H1 (cell line): ENCODE results near the gene ZACN. TPM values are rescaled to one million over a fixed set of nuclear protein-coding genes. Genes with fewer than 3 reads are reported as not detected.

ENCODE experiments used
- CTCF ChIA-PET: fragments of 300-600 bp; sonication (Branson Sonifier 250); formaldehyde crosslinking; loops from one replicate; lab custom pipeline; 2021; ENCODE audit not compliant: partially characterized antibody; lab: Charles Lee
- POLR2A ChIA-PET: fragments of 300-600 bp; sonication (Branson Sonifier 250); formaldehyde crosslinking; loops from one replicate; lab custom pipeline; 2021; ENCODE audit warnings: inconsistent platforms; ENCODE audit not compliant: partially characterized antibody; lab: Charles Lee
- DNase-seq, 2 experiments: peaks; one replicate each; pipeline versions ENCODE4 v3.0.0 to v3.0.0-alpha.2; 2010 to 2022; ENCODE audit warnings: low spot score in 2 of 2, low read depth in 1 of 2, mixed read lengths in 1 of 2
- FAIRE-seq: peaks from 2 replicates; lab custom pipeline; 2011; peaks lifted over from hg19 to GRCh38; lab: Jason Lieb, UNC
- H2AFZ ChIP-seq: 2 replicates; pipeline ENCODE4 v1.8.1; 2012; ENCODE audit warnings: low read length, inconsistent platforms
- H2AK5ac ChIP-seq: 2 replicates; pipeline ENCODE4 v1.6.1; 2013; ENCODE audit warnings: low read depth, low read length
- H2BK120ac ChIP-seq: replicated peaks from 2 replicates; pipeline ENCODE3; 2013; ENCODE audit warnings: low read depth, low read length, inconsistent platforms
- H2BK12ac ChIP-seq: 2 replicates; pipeline ENCODE4 v1.6.1; 2013; ENCODE audit warnings: low read depth, low read length
- H2BK15ac ChIP-seq: 2 replicates; pipeline ENCODE4 v1.6.1; 2013; ENCODE audit warnings: low read length
- H2BK20ac ChIP-seq: 2 replicates; pipeline ENCODE4 v1.6.1; 2013; ENCODE audit warnings: low read length
- H2BK5ac ChIP-seq: 2 replicates; pipeline ENCODE4 v1.6.1; 2013; ENCODE audit warnings: low read depth, low read length
- H3K14ac ChIP-seq: 2 replicates; pipeline ENCODE4 v1.6.1; 2013; ENCODE audit warnings: inconsistent platforms; ENCODE audit not compliant: insufficient read length
- H3K18ac ChIP-seq: 2 replicates; pipeline ENCODE4 v1.6.1; 2013; ENCODE audit warnings: low read length; ENCODE audit errors: extremely low read depth
- H3K23ac ChIP-seq: 2 replicates; pipeline ENCODE4 v1.6.1; 2013; ENCODE audit warnings: inconsistent platforms; ENCODE audit not compliant: insufficient read length
- H3K23me2 ChIP-seq: 2 replicates; pipeline ENCODE4 v1.6.1; 2013; ENCODE audit warnings: low read depth, low read length
- H3K27ac ChIP-seq: 2 replicates; pipeline ENCODE4 v1.6.1; 2011; ENCODE audit warnings: low read depth, low read length, inconsistent platforms
- H3K27me3 ChIP-seq, 4 experiments: replicated peaks in 1 of 4; 1 replicate in 1 of 4; 2 replicates in 3 of 4; pipeline versions ENCODE4 v1.6.1 to v1.8.1; 2011 to 2013; ENCODE audit warnings: low read length in 3 of 4, mild to moderate bottlenecking in 3 of 4, inconsistent platforms in 2 of 4, mixed read lengths in 2 of 4, moderate library complexity in 1 of 4; ENCODE audit not compliant: control insufficient read depth in 3 of 4, insufficient read depth in 3 of 4; ENCODE audit errors: extremely low read depth in 1 of 4
- H3K36me3 ChIP-seq, 4 experiments: 2 replicates each; pipeline versions ENCODE4 v1.6.1 to v1.8.1; 2011 to 2013; ENCODE audit warnings: mild to moderate bottlenecking in 4 of 4, low read length in 3 of 4, moderate library complexity in 2 of 4, control low read depth in 1 of 4, inconsistent platforms in 1 of 4; ENCODE audit not compliant: insufficient read depth in 4 of 4, control insufficient read depth in 2 of 4
- H3K4ac ChIP-seq: replicated peaks from 2 replicates; pipeline ENCODE3; 2013; ENCODE audit warnings: low read length, low read depth, mixed read lengths, inconsistent platforms; ENCODE audit not compliant: insufficient read length
- H3K4me1 ChIP-seq, 4 experiments: replicated peaks in 1 of 4; 1 replicate in 1 of 4; 2 replicates in 3 of 4; pipeline versions ENCODE4 v1.6.1 to v1.8.1; 2011 to 2013; ENCODE audit warnings: low read length in 3 of 4, inconsistent platforms in 2 of 4, mixed read lengths in 1 of 4; ENCODE audit not compliant: insufficient read depth in 4 of 4, control insufficient read depth in 3 of 4
- H3K4me2 ChIP-seq, 2 experiments: 2 replicates each; pipeline versions ENCODE4 v1.6.1 to v1.8.1; 2011 to 2013; ENCODE audit warnings: low read depth in 2 of 2, low read length in 2 of 2, control low read depth in 1 of 2, inconsistent platforms in 1 of 2, mild to moderate bottlenecking in 1 of 2; ENCODE audit not compliant: insufficient read depth in 1 of 2
- H3K4me3 ChIP-seq, 4 experiments: fragments of 200-600, 300-600 bp in 1 of 4; sonication (generic), shearing (Covaris generic), sonication (Bioruptor Twin) in 1 of 4; 2 replicates each; pipeline versions ENCODE4 v1.5.1 to v1.8.1; 2011 to 2016; ENCODE audit warnings: low read length in 4 of 4, low read depth in 3 of 4, control low read depth in 2 of 4, inconsistent platforms in 2 of 4, mild to moderate bottlenecking in 2 of 4, mixed read lengths in 1 of 4, moderate library complexity in 1 of 4; ENCODE audit not compliant: insufficient read depth in 2 of 4; ENCODE audit errors: extremely low read depth in 1 of 4
- H3K56ac ChIP-seq: replicated peaks from 2 replicates; pipeline ENCODE3; 2013; ENCODE audit warnings: low read depth, mild to moderate bottlenecking, mixed read lengths, low read length, inconsistent platforms; ENCODE audit not compliant: insufficient read length
- H3K79me1 ChIP-seq: 2 replicates; pipeline ENCODE4 v1.6.1; 2013; ENCODE audit warnings: low read depth, low read length, control low read depth
- H3K79me2 ChIP-seq, 2 experiments: 2 replicates each; pipeline versions ENCODE4 v1.6.1 to v1.8.1; 2012 to 2013; ENCODE audit warnings: low read length in 2 of 2, mild to moderate bottlenecking in 2 of 2, inconsistent platforms in 1 of 2; ENCODE audit not compliant: insufficient read depth in 2 of 2, control insufficient read depth in 1 of 2
- H3K9ac ChIP-seq, 4 experiments: replicated peaks in 1 of 4; 1 replicate in 1 of 4; 2 replicates in 3 of 4; pipeline versions ENCODE4 v1.6.1 to v1.8.1; 2011 to 2013; ENCODE audit warnings: low read depth in 3 of 4, low read length in 3 of 4, control low read depth in 2 of 4, mild to moderate bottlenecking in 2 of 4, moderate library complexity in 2 of 4, inconsistent platforms in 1 of 4; ENCODE audit errors: extremely low read depth in 1 of 4
- H3K9me3 ChIP-seq, 2 experiments: 2 replicates each; pipeline versions ENCODE4 v1.6.1 to v1.8.1; 2012 to 2013; ENCODE audit warnings: mild to moderate bottlenecking in 2 of 2, moderate library complexity in 2 of 2, control low read depth in 1 of 2, inconsistent platforms in 1 of 2, low read depth in 1 of 2, low read length in 1 of 2, mixed read lengths in 1 of 2; ENCODE audit not compliant: insufficient read depth in 2 of 2
- H4K20me1 ChIP-seq, 2 experiments: replicated peaks in 1 of 2; 2 replicates each; pipeline versions ENCODE3 to v1.8.1; 2011 to 2013; ENCODE audit warnings: inconsistent platforms in 2 of 2, low read length in 2 of 2, mild to moderate bottlenecking in 1 of 2; ENCODE audit not compliant: insufficient read depth in 2 of 2, control insufficient read depth in 1 of 2
- H4K5ac ChIP-seq: 2 replicates; pipeline ENCODE4 v1.6.1; 2013; ENCODE audit warnings: low read length, low read depth, mixed read lengths, inconsistent platforms; ENCODE audit not compliant: insufficient read length
- H4K8ac ChIP-seq: 2 replicates; pipeline ENCODE4 v1.8.0; 2013; ENCODE audit warnings: mild to moderate bottlenecking, moderate library complexity, low read length, inconsistent platforms; ENCODE audit not compliant: insufficient read depth; ENCODE audit errors: extremely low read depth
- H4K91ac ChIP-seq: replicated peaks from 2 replicates; pipeline ENCODE3; 2013; ENCODE audit warnings: low read length, mixed read lengths, inconsistent platforms; ENCODE audit not compliant: insufficient read length
- GTF2F1 ChIP-seq: IDR thresholded peaks from 2 replicates; pipeline ENCODE4 v1.6.1; 2012; ENCODE audit warnings: low read depth, low read length, improper control_type of control experiment, borderline replicate concordance
- WGBS, 2 experiments: shearing (Covaris generic) in 1 of 2; methylation state at CpG; one replicate each; pipeline versions ENCODE4 v1.1.6 to v1.1.7; 2013 to 2015; ENCODE audit warnings: low lambda C conversion rate in 2 of 2, mixed read lengths in 2 of 2, inconsistent platforms in 1 of 2, low coverage in 1 of 2, missing lambda C conversion rate in 1 of 2; ENCODE audit not compliant: insufficient replicate concordance in 2 of 2, insufficient coverage in 1 of 2, insufficient read length in 1 of 2; ENCODE audit errors: extremely low coverage in 1 of 2, missing lambda C conversion rate in 1 of 2; 5-methylcytosine and 5-hydroxymethylcytosine counted together
- polyA plus RNA-seq, 7 experiments: library from polyadenylated mRNA; depleted of rRNA in 3 of 7; stranded (reverse) in 5 of 7; unstranded in 2 of 7; fragments of >200 nt in 5 of 7; fragments of 200-250 nt in 2 of 7; gene quantifications; 1 replicate in 5 of 7; 2 replicates in 1 of 7; 4 replicates in 1 of 7; pipeline versions ENCODE4 v1.2.1 to v1.2.3, GENCODE V29; 2011 to 2013; ENCODE audit warnings: missing spikeins in 2 of 7, mixed read lengths in 2 of 7
- total RNA-seq: library from RNA; stranded (reverse); fragmentation: NEBNext Ultra II Directional; extraction: Animal tissue kit (Norgen Biotek cat#: 25700); gene quantifications from 2 replicates; pipeline ENCODE4 v1.2.1, GENCODE V29; 2021

ZACN gene
- total and polyA plus RNA-seq, 2 of the 8 experiments (the other 6 are each of a cell fraction or from before 2014, with no cell fraction given): 0.26 TPM; not detected in 1

GRCh38 chr17:76097716-76098295 lies 18.8 kb downstream of the ZACN start:
- POLR2A ChIA-PET: interaction anchor here (0.7 kb wide), 1 partner anchor 9 kb away, joined by 4 read pairs; no protein-coding TSS in a partner anchor
- Histone ChIP-seq H3K4me1 (peaks cover 0 to 3% (median 1%) of the 10 kb centered on the region in 4 experiments; a peak in 4 of 7 replicates), H3K18ac (no peak overlapping the region), H2AK5ac (no peak overlapping the region), H3K23me2 (peaks cover 2% of the 10 kb centered on the region; the same call in 1 of the 2 replicates), H3K23ac (no peak overlapping the region), H3K9ac (no peak overlapping the region; a peak in 1 of 7 replicates), H3K27me3 (no peaks in the 10 kb centered on the region), H4K20me1 (peaks cover 0 to 2% of the 10 kb centered on the region in 2 experiments), H2BK20ac (no peak overlapping the region), H2AFZ (no peak overlapping the region), H3K4ac (no peak overlapping the region), H3K56ac (no peak overlapping the region), H4K5ac (no peak overlapping the region), H3K9me3 (no peaks in the 10 kb centered on the region), H2BK12ac (no peak overlapping the region), H3K79me2 (peaks cover 3 to 4% of the 10 kb centered on the region in 2 experiments; a peak in 3 of 4 replicates), H3K27ac (no peak overlapping the region), H3K79me1 (peaks cover 7% of the 10 kb centered on the region), H4K8ac (no peak overlapping the region), H3K4me2 (no peak overlapping the region), H2BK15ac (no peak overlapping the region), H2BK5ac (no peak overlapping the region), H2BK120ac (no peak overlapping the region), H3K36me3 (peaks cover 27 to 61% (median 40%) of the 10 kb centered on the region in 4 experiments), H3K4me3 (no peak overlapping the region), H4K91ac (no peak overlapping the region), H3K14ac (no peak overlapping the region)
- CTCF ChIA-PET: interaction anchor here (0.6 to 41.5 kb wide), 3 partner anchors 10 to 54 kb away, joined by 3 to 778 read pairs (median 4); partner anchors contain the start of gene FOXJ1
- DNase-seq: no peak
- no peak for TF ChIP-seq GTF2F1
- 97% methylated on average over 18 of the region's 19 CpGs; no CpG with 5 or more reads in 1 of the 2 experiments for WGBS, 2 experiments
- no peak for FAIRE-seq
